Measurements from ENCODE around the gene TNFAIP8.

TNFAIP8 gene

DNA sequence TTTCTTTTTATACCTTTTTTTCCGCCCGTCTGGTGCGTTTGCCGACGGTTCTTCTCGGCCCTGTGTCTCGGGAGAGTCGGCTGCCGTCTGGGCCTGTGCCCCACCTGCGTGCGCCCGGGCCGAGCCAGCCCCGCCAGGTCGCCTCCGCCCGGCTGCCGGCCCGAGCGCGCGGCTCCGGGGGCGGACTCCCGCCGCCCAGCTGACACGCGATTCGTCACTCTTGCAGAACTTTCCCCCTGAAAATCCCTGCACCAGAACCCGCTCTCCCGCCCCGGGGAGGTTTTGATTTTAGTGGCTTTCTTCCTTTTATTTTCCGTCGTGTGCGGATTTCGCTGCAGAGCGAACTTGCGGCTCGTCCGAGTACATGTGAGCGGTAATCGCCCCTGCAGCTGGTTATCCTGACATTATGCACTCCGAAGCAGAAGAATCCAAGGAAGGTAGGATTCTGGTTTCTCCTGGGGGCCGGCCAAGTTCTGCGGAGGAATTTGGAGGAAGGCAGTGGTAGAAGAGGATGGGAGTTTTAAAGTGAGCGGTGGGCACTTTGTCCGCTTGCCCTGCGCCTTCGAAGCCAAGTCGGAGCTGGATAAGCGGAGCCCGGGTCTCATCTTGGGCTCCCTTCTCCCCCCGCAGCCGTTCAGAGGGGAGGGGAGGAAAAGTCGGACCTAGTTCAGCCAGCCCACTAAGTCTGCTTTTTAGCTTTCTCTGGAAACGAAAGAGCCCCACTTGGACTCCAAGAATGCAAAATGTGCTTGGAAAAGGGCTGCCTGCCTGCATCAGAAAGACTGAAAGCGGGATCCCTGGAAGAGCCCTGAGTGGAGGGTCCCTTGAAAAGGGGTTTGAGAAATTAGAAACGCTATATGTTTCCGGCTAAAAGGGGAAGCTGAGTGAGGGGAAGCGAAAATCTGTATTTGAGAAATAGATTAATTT is at the start of gene TNFAIP8:
TSS of gene TNFAIP8 (plus strand) at position 335 of the 927 bp plus-strand sequence. CDS start at position 407, 72 bp downstream.
- Histone ChIP-seq H3K4me1 (peaks cover 0 to 52% (median 23%) of the 10 kb centered on the region in 4 donors), H3K4me3 (peak within 1 kb of the TSS; percentile 63 to 76), H3K9me3 (no peaks in the 10 kb centered on the region), H3K27ac (peak within 1 kb of the TSS; percentile 77 to 79), H3K27me3 (no peaks in the 10 kb centered on the region), H3K36me3 (no peaks in the 10 kb centered on the region)
- TF ChIP-seq, protein P1, sequence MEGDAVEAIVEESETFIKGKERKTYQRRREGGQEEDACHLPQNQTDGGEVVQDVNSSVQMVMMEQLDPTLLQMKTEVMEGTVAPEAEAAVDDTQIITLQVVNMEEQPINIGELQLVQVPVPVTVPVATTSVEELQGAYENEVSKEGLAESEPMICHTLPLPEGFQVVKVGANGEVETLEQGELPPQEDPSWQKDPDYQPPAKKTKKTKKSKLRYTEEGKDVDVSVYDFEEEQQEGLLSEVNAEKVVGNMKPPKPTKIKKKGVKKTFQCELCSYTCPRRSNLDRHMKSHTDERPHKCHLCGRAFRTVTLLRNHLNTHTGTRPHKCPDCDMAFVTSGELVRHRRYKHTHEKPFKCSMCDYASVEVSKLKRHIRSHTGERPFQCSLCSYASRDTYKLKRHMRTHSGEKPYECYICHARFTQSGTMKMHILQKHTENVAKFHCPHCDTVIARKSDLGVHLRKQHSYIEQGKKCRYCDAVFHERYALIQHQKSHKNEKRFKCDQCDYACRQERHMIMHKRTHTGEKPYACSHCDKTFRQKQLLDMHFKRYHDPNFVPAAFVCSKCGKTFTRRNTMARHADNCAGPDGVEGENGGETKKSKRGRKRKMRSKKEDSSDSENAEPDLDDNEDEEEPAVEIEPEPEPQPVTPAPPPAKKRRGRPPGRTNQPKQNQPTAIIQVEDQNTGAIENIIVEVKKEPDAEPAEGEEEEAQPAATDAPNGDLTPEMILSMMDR (IDR thresholded peaks at IDR 0.05): no peak
- peak; percentile 60 to 86 for DNase-seq
- intact Hi-C loops (cut with DNase I; ENCODE audit: low total_unique reads): no loop called here

DNA sequence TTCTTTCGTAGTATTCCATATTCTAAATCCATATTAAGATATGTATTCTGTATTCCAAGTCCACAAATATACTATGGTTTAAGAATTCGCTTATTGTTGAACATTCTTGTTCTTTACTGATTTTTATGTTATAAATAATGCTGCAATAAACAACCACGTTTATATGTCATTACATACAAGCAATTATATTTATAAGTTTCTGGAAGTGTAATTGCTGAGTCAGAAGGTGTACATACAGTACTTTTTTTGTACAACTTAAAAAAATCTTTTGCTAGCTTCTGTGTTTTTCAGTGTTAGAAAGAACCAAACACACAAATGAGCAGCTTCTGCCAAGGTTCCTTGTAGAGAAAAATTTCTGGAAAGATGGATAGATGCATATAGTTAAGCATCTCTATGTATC is 48.6 kb upstream of the TNFAIP8 start:
- DNase-seq: no peak
- Histone ChIP-seq H3K36me3 (no peaks in the 10 kb centered on the region), H3K27ac (no peak overlapping the region), H3K4me3 (no peak overlapping the region), H3K27me3 (no peaks in the 10 kb centered on the region), H3K9me3 (no peaks in the 10 kb centered on the region), H3K4me1 (peaks cover 5 to 43% (median 14%) of the 10 kb centered on the region in 4 donors)
- TF ChIP-seq, protein P1 (IDR thresholded peaks at IDR 0.05): no peak
- intact Hi-C loops (cut with DNase I; ENCODE audit: low total_unique reads): no loop called here

DNA sequence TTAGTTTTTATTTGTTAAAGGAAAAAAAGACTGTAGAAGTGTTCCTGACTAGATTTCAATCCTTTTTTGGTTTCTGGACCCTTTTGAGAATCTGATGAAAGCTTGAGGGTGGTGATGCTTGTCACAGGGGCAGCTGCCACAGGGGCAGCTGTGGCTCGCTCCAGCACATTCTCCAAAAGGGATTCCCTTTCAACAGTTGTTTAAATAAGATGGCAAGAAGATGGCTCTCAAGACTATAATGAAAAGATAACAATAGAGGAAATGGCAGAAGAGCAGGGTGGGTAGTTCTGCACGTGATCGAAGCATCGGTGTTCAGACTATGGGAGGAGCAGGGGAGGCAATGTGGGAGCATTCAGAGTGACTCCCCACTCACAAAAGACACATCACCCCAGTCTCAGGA is 46.5 kb upstream of the TNFAIP8 start:
- H3K9me3 ChIP-seq: no peaks in the 10 kb centered on the region
- H3K4me1 ChIP-seq: peaks cover 0 to 32% (median 4%) of the 10 kb centered on the region in 4 donors
- intact Hi-C loops (cut with DNase I; ENCODE audit: low total_unique reads): no loop called here
- H3K27ac ChIP-seq: no peak overlapping the region
- H3K27me3 ChIP-seq: no peaks in the 10 kb centered on the region
- H3K4me3 ChIP-seq: no peak overlapping the region
- TF ChIP-seq, protein P1 (IDR thresholded peaks at IDR 0.05): no peak
- H3K36me3 ChIP-seq: no peaks in the 10 kb centered on the region
- DNase-seq: no peak

DNA sequence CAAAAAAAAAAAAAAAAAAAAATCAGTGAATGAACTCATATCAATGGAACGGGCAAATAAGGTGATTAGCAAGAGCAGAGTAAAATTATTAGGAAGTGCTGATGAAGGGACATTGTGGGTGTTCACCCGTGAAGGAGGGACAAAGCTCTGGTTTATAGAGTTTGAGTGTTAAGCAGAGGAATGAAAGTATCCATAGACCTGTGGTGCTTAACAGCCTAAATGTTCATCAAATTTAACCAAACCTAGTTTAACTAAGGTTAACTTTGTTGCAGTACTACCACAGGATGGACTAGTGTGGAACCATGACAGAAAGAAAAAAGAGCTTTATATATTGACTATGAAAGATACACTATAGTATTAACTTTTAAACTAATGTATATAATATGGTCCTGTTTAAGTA is 44.1 kb upstream of the TNFAIP8 start:
- H3K4me3 ChIP-seq: no peak overlapping the region
- H3K27me3 ChIP-seq: no peaks in the 10 kb centered on the region
- no peak overlapping the region for H3K27ac ChIP-seq
- no peaks in the 10 kb centered on the region for H3K36me3 ChIP-seq
- TF ChIP-seq, protein P1 (IDR thresholded peaks at IDR 0.05): no peak
- intact Hi-C loops (cut with DNase I; ENCODE audit: low total_unique reads): no loop called here
- peaks cover 0 to 38% (median 4%) of the 10 kb centered on the region in 4 donors for H3K4me1 ChIP-seq
- no peak for DNase-seq
- no peaks in the 10 kb centered on the region for H3K9me3 ChIP-seq

DNA sequence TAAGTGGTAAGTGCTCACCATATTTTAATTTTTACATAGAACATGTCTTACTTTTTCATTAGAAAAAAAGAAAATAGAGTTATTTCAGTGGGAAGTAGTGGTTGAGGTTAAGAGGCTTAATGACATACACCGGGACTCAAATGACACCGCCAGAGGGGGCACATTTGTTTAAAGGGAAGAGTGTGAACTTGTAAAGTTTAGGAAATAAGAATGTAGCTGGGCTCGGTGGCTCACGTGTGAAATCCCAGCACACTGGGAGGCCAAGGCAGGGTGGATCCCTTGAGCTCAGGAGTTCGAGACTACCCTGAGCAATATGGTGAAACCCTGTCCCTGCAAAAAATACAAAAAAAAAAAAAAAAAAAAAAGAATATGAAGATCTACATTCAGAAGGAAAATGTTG is 43.4 kb upstream of the TNFAIP8 start:
- Histone ChIP-seq H3K27ac (no peak overlapping the region), H3K4me3 (no peak overlapping the region), H3K4me1 (peaks cover 0 to 38% (median 4%) of the 10 kb centered on the region in 4 donors), H3K9me3 (no peaks in the 10 kb centered on the region), H3K36me3 (no peaks in the 10 kb centered on the region), H3K27me3 (no peaks in the 10 kb centered on the region)
- no peak for DNase-seq
- TF ChIP-seq, protein P1 (IDR thresholded peaks at IDR 0.05): no peak
- intact Hi-C loops (cut with DNase I; ENCODE audit: low total_unique reads): no loop called here
